NCI-H1417 (cell line): ENCODE results near the gene C2.
A peak's percentile ranks its signal among the peaks of the same experiment; 100 is the strongest.
"Not testable (repeated sequence)": the region's sequence is repeated elsewhere in the genome, so short reads cannot be mapped to it uniquely, and the experiment has no call there.

Source experiments
- DNase-seq, 3 experiments: peaks; one replicate each; lab custom pipeline; 2025; lab: John Stamatoyannopoulos, UW

C2 gene

DNA sequence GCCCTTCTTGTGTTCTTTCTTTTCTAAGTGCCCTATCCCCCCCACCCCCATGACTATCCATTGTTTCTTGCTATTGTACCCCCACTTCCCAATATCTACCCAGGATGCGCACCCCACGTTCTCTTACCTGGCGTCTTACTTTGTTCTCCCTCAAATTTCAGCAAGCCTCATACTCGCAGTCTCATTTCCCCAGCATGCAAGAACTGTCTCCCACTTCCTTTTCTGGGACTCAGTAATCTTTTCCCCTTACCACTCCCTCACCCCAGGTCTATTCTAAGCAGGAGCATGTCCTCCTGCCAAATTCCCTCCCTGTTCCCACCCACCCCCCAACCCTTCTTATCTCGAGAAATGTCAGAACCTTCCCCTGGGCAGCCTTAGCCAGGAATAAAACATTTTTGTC lies 28.3 kb upstream of the C2 start:
- no peak for DNase-seq

GRCh38 chr6:31899882-31900722 lies 27.4 kb upstream of the C2 start:
- DNase-seq = no peak

DNA sequence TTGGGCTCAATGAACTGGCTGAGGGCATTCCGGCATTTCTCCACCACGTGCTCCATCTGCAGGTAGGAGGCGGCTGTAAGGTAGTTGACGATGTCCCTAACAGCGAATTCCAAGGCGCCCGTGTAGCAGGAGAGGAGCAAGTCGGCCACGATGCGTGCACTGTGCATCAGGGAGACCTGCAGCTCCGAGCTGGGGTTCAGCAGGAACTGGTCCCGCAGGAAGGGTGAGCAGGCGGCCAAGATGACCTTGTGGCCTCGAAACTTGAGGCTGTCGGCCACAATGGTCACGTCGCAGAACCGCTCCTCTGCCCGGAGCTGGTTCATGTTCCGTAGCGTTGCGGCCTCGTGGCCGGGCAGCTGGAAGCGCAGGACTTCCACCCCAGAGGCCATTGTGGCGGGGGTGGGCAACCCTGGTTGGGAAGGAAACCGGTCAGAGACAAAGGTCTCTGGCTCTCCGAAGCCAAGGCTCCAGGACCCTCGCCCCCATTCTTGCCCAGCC lies 26.6 kb upstream of the C2 start:
- DNase-seq = peak in 1 of 3 experiments; percentile 59

- DNase-seq = peak; percentile 52 to 71 (median 66)
Measured at GRCh38 chr6:31901415-31901952, 26.0 kb upstream of the C2 start.

GRCh38 chr6:31901953-31902643 lies 25.4 kb upstream of the C2 start, which contains the start of gene ZBTB12:
TSS of gene ZBTB12 (minus strand) at chr6:31902086. CDS start at chr6:31901305, 781 bp downstream.
- DNase-seq = peak; percentile 91 to 99 (median 97)

DNA sequence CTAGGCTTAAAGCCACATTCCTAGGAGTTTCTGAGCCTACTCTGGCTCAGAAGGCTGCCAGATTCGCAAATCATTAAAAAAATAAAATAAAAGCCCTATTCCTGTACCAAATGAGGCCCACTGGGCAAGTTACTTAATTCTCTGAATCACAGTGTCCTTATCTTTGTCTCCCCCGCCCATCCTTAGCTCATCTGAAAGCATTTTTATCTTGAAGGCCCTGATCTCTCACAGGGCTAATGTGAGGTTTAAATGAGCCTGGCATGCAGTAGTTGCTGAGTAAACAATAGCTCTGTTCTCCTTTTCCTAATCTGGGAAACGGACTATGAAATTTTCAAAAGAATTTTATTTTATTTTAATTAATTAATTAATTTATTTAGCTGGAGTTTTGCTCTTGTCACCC lies 23.6 kb upstream of the C2 start:
- no peak for DNase-seq

GRCh38 chr6:31905041-31905440 lies 22.5 kb upstream of the C2 start:
- no peak for DNase-seq

DNA sequence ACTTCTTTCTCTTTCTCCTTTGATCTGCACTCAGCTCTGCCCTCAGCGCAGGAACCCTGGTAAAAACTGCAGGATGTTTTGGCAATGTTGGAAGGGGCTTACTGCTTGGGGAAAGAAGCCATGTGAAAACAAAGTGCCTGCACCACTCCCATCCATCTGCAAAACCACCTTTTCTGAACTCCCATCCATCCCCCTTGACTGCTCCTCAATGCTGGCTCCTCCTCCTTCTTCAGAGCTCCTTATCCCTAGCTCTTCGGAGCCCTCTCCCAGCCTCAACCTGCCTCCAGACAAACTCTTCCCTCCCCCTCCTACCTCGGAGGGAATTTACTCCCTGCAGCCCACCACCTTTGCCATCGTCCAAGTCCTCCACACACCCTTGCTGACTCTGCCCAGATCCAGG lies 21.4 kb upstream of the C2 start:
- DNase-seq = no peak

DNA sequence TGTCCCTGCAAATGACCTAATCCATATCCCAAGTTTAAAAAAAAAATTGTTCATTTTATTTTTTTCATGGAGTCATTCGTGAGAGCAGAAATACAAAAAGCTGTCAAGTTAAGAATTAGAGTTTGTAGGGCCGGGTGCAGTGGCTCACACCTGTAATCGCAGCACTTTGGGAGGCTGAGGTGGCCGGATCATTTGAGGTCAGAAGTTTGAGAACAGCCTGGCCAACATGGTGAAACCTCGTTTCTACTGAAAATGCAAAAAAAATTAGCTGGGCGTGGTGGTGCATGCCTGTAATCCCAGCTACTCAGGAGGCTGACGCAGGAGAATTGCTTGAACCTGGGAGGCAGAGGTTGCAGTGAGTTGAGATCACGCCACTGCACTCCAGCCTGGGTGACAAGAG lies 20.8 kb upstream of the C2 start:
- DNase-seq = not testable (repeated sequence)

DNA sequence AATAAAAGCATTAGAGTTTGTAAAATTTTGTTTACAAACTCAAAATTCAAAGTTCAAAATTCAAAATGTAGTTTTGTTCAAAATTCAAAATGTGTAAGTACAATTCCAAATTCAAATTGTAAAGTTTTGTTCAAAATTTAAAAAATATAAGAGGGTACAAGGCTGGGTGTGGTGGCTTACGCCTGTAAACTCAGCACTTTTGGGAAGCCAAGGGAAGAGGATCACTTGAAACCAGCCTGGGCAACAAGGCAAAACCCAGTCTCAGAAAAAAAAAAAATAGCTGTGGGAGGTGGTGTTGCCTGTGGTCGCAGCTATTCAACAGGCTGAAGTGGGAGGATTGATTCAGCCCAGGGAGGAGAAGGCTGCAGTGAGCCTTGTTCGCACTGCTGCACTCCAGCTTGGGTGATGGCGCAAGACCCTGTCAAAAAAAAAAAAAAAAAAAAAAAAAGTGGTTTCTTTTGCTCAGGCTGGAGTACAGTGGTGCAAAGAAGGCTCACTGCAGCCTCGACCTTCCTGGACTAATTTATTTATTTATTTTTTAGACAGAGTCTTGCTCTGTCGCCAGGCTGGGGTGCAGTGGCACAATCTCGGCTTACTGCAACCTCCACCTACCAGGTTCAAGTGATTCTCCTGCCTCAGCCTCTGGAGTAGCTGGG lies 20.2 kb upstream of the C2 start:
- DNase-seq = no peak

DNA sequence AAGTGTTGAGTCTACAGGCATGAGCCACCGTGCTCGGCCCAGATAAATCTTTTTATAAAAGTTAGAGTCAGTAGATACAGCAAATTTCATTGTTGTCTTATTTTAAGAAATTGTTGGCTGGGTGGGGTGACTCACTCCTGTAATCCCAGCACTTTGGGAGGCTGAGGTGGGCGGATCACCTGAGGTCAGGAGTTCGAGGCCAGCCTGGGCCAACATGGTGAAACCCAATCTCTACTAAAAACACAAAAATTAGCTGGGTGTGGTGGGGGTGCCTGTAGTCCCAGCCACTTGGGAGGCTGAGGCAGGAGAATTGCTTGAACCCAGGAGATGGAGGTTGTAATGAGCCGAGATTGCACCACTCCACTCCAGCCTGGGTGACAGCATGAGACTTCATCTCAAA lies 19.3 kb upstream of the C2 start:
- not testable (repeated sequence) for DNase-seq

- DNase-seq = peak in 1 of 3 experiments; percentile 6
Measured at GRCh38 chr6:31908791-31909190, 18.7 kb upstream of the C2 start.

- not testable (repeated sequence) for DNase-seq
Measured at GRCh38 chr6:31909298-31909697, 18.2 kb upstream of the C2 start.

- no peak for DNase-seq
Measured at GRCh38 chr6:31911826-31912585, 15.5 kb upstream of the C2 start.

- no peak for DNase-seq
Measured at GRCh38 chr6:31915351-31915750, 12.2 kb upstream of the C2 start.

- DNase-seq = no peak
Measured at GRCh38 chr6:31915756-31916155, 11.8 kb upstream of the C2 start.

DNA sequence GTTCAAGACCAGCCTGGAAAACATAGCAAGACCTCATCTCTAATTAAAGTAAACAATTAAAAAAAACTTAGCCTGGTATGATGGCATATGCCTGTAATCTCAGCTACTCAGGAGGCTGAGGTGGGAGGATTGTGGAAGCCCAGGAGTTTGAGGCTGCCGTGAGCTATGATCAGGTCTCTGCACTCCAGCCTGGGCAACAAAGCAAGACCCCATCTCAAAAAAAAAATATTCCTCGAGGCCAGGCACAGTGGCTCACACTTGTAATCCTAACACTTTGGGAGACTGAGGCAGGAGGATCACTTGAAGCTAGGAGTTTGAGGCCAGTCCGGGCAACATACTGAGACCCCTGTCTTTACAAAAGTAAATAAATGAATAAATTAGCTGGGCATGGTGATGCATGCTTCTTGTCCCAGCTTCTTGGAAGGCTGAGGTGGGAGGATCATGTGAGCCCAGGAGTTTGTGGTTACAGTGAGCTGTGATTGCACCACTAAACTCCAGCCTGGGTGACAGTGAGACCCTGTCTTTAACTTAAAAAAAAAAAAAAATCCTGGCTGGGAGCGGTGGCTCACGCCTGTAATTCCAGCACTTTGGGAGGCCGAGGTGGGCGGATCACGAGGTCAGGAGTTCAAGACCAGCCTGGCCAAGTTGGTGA lies 9.3 kb upstream of the C2 start:
- DNase-seq = no peak

DNA sequence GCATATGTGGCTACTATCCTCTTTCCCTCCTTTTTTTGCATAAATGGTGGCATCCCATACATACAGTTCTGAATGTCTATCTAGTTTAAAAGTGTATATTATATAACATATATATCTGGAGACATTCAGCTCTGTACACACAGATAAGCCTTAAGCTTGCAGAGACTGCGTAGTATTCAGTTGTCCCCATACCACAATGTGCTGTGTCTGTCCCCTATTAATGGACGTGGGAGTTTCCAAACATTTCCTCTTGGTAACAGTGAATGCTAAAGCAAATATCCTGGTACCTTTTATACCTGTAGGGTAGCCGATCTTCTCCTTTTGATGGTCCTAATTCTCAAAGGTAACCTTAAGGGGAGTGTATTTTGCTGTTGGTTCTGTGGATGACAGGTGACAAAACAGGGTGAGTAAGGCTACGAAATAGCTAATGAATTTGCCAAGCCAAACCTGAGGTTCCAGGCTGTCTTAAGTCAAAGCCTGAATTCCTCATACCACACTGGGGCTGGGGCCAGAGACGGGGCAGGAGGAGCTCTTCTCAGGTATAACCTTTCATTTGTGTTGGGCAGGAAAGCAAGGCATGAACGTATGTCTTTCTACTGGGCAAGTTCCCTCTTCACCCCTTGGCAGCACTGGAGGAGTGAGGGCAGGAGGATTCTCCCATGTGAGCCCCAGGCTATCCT lies 7.8 kb upstream of the C2 start:
- no peak for DNase-seq

DNA sequence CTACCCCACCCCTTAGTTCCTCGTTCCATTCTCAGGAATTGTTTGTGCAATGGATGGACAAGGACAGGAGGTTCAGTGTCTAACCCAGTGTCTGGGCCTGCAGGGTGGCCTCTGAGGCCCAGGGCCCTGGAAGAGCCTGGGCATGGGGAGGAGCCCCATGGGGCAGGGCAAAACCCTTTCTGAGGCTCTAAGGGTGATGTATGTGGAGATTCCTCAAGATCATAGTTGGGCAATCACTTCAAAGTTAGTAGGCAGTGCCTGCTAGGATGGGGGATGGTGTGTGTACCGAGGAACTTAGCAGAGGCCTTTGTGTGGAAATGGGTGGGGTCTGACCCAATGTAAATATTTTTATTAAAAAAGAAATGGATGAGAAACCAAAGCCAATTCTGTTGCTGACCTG lies 6.7 kb upstream of the C2 start:
- DNase-seq = no peak

GRCh38 chr6:31922942-31923341 lies 4.6 kb upstream of the C2 start:
- DNase-seq = peak in 1 of 3 experiments; percentile 29
